ENCODE results near the gene FGF18. TPM values are rescaled to one million over a fixed set of nuclear protein-coding genes. Genes with fewer than 3 reads are reported as not detected.
A peak's percentile ranks its signal among the peaks of the same experiment; 100 is the strongest.

The FGF18 gene
- total and polyA plus RNA-seq, 9 of the 15 experiments (the other 6 are each of a cell fraction or from before 2014, with no cell fraction given): 0.05 to 0.18 (median 0.11) TPM; not detected in 6

GRCh38 chr5:171433352-171433698 is 13.9 kb downstream of the FGF18 start:
- Histone ChIP-seq H3K79me2 (ENCODE audit: control insufficient read depth, insufficient read depth, low read length) (no peaks in the 10 kb centered on the region), H3K27ac (ENCODE audit: extremely low read depth, low read depth, low read length) (no peak overlapping the region), H3K9ac (ENCODE audit: insufficient read depth in 1 of 2, low read depth in 2 of 2, low read length in 2 of 2) (no peak overlapping the region; a peak in 1 of 4 replicates), H3K27me3 (ENCODE audit: control insufficient read depth in 2 of 2, insufficient read depth in 2 of 2, low read length in 2 of 2) (peaks cover 0 to 17% of the 10 kb centered on the region in 2 experiments; a peak in 3 of 5 replicates), H3K4me3 (no peak overlapping the region), H4K20me1 (replicated peaks; ENCODE audit: control insufficient read depth, insufficient read depth, low read length) (peaks cover 9% of the 10 kb centered on the region; the same call in 1 of the 2 replicates), H2AFZ (ENCODE audit: low read depth, low read length) (no peak overlapping the region), H3K9me3 (replicated peaks; ENCODE audit: control insufficient read depth, insufficient read depth, low read depth, low read length) (no peaks in the 10 kb centered on the region), H3K36me3 (ENCODE audit: control insufficient read depth, insufficient read depth, low read length) (no peaks in the 10 kb centered on the region), H3K4me1 (replicated peaks in 1 of 2; ENCODE audit: control insufficient read depth in 2 of 2, insufficient read depth in 2 of 2, low read length in 2 of 2) (peaks cover 5 to 18% of the 10 kb centered on the region in 2 experiments; a peak in 3 of 5 replicates), H3K4me2 (ENCODE audit: insufficient read depth, low read length) (no peak overlapping the region), H3K9me1 (ENCODE audit: control insufficient read depth, insufficient read depth, low read length) (no peaks in the 10 kb centered on the region)
- in situ Hi-C loops (cut with MboI): no loop called here
- ATAC-seq (peak; percentile 12; the same call in 1 of the 3 replicates), DNase-seq (ENCODE audit: extremely low read depth in 1 of 4, low spot score in 3 of 4) (peak in 1 of 4 experiments; percentile 26), FAIRE-seq (no peak)
- ChIA-PET CTCF (ENCODE audit: low intra/inter-chr PET ratio) (no interaction called here), POLR2A (no interaction called here)
- BruUV-seq (replicated peaks): no TSS peak
- WGBS (ENCODE audit: insufficient coverage, low coverage, missing lambda C conversion rate): 18% methylated on average over 5 of the region's 6 CpGs
- TF ChIP-seq RBM15 (IDR thresholded peaks at IDR 0.05; ENCODE audit: insufficient read depth, low read length): no peak
- peak; percentile 29; the same call in 1 of the 2 replicates for TF ChIP-seq GABPA (tag; conservative IDR thresholded peaks at IDR 0.05; ENCODE audit: low read depth)
- no peak for TF ChIP-seq SLC30A9 (CRISPR knock-in tag; IDR thresholded peaks at IDR 0.05)
- no peak for TF ChIP-seq ZNF354B (CRISPR knock-in tag; IDR thresholded peaks at IDR 0.05)
- no peak for TF ChIP-seq NR2C2 (CRISPR knock-in tag; IDR thresholded peaks at IDR 0.05)
- peak; percentile 33; the same call in 1 of the 2 replicates for TF ChIP-seq NR2C2 (tag; IDR thresholded peaks at IDR 0.05)
- TF ChIP-seq JUNB (CRISPR knock-in tag; conservative IDR thresholded peaks at IDR 0.05): no peak
- 0 out of 2 replicates have a peak, but pooled peaks have one; percentile 15 for TF ChIP-seq NR2C1 (IDR thresholded peaks at IDR 0.05)
- TF ChIP-seq NR2C1 (tag; IDR thresholded peaks at IDR 0.05): peak; percentile 26; the same call in 1 of the 2 replicates
- no peak for TF ChIP-seq ZNF165 (CRISPR knock-in tag; IDR thresholded peaks at IDR 0.05; ENCODE audit: borderline replicate concordance)
- no peak for TF ChIP-seq ZNF140 (CRISPR knock-in tag; IDR thresholded peaks at IDR 0.05)
- TF ChIP-seq TCF3 (CRISPR knock-in tag; IDR thresholded peaks at IDR 0.05): peak; percentile 41; the same call in 1 of the 2 replicates
- TF ChIP-seq, protein P1, sequence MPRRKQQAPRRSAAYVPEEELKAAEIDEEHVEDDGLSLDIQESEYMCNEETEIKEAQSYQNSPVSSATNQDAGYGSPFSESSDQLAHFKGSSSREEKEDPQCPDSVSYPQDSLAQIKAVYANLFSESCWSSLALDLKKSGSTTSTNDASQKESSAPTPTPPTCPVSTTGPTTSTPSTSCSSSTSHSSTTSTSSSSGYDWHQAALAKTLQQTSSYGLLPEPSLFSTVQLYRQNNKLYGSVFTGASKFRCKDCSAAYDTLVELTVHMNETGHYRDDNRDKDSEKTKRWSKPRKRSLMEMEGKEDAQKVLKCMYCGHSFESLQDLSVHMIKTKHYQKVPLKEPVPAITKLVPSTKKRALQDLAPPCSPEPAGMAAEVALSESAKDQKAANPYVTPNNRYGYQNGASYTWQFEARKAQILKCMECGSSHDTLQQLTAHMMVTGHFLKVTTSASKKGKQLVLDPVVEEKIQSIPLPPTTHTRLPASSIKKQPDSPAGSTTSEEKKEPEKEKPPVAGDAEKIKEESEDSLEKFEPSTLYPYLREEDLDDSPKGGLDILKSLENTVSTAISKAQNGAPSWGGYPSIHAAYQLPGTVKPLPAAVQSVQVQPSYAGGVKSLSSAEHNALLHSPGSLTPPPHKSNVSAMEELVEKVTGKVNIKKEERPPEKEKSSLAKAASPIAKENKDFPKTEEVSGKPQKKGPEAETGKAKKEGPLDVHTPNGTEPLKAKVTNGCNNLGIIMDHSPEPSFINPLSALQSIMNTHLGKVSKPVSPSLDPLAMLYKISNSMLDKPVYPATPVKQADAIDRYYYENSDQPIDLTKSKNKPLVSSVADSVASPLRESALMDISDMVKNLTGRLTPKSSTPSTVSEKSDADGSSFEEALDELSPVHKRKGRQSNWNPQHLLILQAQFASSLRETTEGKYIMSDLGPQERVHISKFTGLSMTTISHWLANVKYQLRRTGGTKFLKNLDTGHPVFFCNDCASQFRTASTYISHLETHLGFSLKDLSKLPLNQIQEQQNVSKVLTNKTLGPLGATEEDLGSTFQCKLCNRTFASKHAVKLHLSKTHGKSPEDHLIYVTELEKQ (CRISPR knock-in tag; IDR thresholded peaks at IDR 0.05): no peak
- TF ChIP-seq MBD2 (IDR thresholded peaks at IDR 0.05; ENCODE audit: borderline replicate concordance, low read depth): no peak
- no peak for TF ChIP-seq NR3C1 (CRISPR knock-in tag; IDR thresholded peaks at IDR 0.05)
- no peak for TF ChIP-seq NUFIP1 (IDR thresholded peaks at IDR 0.05; ENCODE audit: partially characterized antibody)
- TF ChIP-seq PYGO2 (tag; IDR thresholded peaks at IDR 0.05): no peak
- no peak for TF ChIP-seq NONO (IDR thresholded peaks at IDR 0.05; ENCODE audit: low read depth in 2 of 2, low read length in 1 of 2)
- no peak for TF ChIP-seq RFX7 (CRISPR knock-in tag; IDR thresholded peaks at IDR 0.05)
- intact Hi-C loops (cut with micrococcal nuclease): no loop called here
